Transverse colon (tissue), 4 donors: ENCODE measurements around the gene FBLN2. TPM values are rescaled to one million over a fixed set of nuclear protein-coding genes. Genes with fewer than 3 reads are reported as not detected.

Experiments used
- DNase-seq: peaks from one replicate; pipeline ENCODE4 v3.0.0-alpha.2; 2019
- H3K27ac ChIP-seq, 4 donors: fragments of 200-600 bp; sonication (generic); 2 replicates each; pipeline ENCODE4 v1.5.1; 2016 to 2018; ENCODE audit warnings: inconsistent platforms in 4 of 4
- H3K27me3 ChIP-seq: fragments of 200-600 bp; sonication (generic); 2 replicates; pipeline ENCODE4 v1.5.1; 2017; ENCODE audit warnings: inconsistent platforms
- H3K36me3 ChIP-seq, 4 donors: fragments of 200-600 bp; sonication (generic); 2 replicates each; pipeline ENCODE4 v1.5.1; 2017 to 2019; ENCODE audit warnings: inconsistent platforms in 4 of 4
- H3K4me1 ChIP-seq, 4 donors: fragments of 200-600 bp; sonication (generic); 2 replicates each; pipeline ENCODE4 v1.5.1; 2017 to 2020; ENCODE audit warnings: inconsistent platforms in 4 of 4
- H3K4me3 ChIP-seq, 4 donors: fragments of 200-600 bp; sonication (generic); 1 replicate in 1 of 4; 2 replicates in 3 of 4; pipeline versions ENCODE4 v1.5.1 to v1.6.1; 2017 to 2019; ENCODE audit warnings: inconsistent platforms in 4 of 4
- H3K9me3 ChIP-seq, 2 donors: fragments of 200-600 bp; sonication (generic); 2 replicates each; pipeline ENCODE4 v1.5.1; 2017 to 2019; ENCODE audit warnings: inconsistent platforms in 2 of 2
- EP300 ChIP-seq: sonication (generic); formaldehyde crosslinking; IDR thresholded peaks from one replicate; pipeline ENCODE4 v1.6.1; 2017; ENCODE audit warnings: antibody characterized with exemption, low read depth
- POLR2A ChIP-seq: fragments of 450-650 bp; IDR thresholded peaks from one replicate; pipeline ENCODE4 v1.6.1; 2016; ENCODE audit warnings: antibody characterized with exemption, mild to moderate bottlenecking, moderate library complexity
- POLR2AphosphoS5 ChIP-seq, 3 donors: sonication (generic); formaldehyde crosslinking; IDR thresholded peaks; one replicate each; pipeline ENCODE4 v1.6.1; 2016; ENCODE audit warnings: antibody characterized with exemption in 3 of 3
- WGBS, 2 donors: methylation state at CpG; one replicate each; pipeline ENCODE4 v1.1.5; 2018; ENCODE audit warnings: low coverage in 1 of 2; 5-methylcytosine and 5-hydroxymethylcytosine counted together
- in situ Hi-C, 4 donors: fragments of 200-750 bp; cut with MboI; loops; one replicate each; pipeline versions ENCODE4 v1.15.0 to v1.15.1; 2017; ENCODE audit warnings: low sequenced_read_pairs in 3 of 4, low pct_ligation_motif_present in 1 of 4, low pct_unique_long_range_greater_than_20kb in 1 of 4
- intact Hi-C: fragments of 100-400 bp; cut with DNase I; formaldehyde crosslinking; loops from one replicate; pipeline ENCODE4 v1.15.1; 2023; ENCODE audit warnings: low total_unique reads
- total RNA-seq, 4 donors: library from RNA; depleted of rRNA; stranded (reverse); fragments of >200 nt; gene quantifications; one replicate each; pipeline ENCODE4 v1.1.0, GENCODE V29; 2016
- TF ChIP-seq, protein P1 (sequence below), 5 experiments: fragments of 200-600 bp in 3 of 5; fragments of 450-650 bp in 2 of 5; sonication (generic) in 3 of 5; IDR thresholded peaks; 1 replicate in 2 of 5; 2 replicates in 3 of 5; pipeline ENCODE4 v1.5.1; 2016 to 2017; ENCODE audit warnings: antibody characterized with exemption in 5 of 5, inconsistent platforms in 3 of 5, mild to moderate bottlenecking in 2 of 5, moderate library complexity in 1 of 5

FBLN2 gene
- total RNA-seq, 4 donors from 2014 or later, result 23.0 to 51.5 (median 31.4) TPM

DNA sequence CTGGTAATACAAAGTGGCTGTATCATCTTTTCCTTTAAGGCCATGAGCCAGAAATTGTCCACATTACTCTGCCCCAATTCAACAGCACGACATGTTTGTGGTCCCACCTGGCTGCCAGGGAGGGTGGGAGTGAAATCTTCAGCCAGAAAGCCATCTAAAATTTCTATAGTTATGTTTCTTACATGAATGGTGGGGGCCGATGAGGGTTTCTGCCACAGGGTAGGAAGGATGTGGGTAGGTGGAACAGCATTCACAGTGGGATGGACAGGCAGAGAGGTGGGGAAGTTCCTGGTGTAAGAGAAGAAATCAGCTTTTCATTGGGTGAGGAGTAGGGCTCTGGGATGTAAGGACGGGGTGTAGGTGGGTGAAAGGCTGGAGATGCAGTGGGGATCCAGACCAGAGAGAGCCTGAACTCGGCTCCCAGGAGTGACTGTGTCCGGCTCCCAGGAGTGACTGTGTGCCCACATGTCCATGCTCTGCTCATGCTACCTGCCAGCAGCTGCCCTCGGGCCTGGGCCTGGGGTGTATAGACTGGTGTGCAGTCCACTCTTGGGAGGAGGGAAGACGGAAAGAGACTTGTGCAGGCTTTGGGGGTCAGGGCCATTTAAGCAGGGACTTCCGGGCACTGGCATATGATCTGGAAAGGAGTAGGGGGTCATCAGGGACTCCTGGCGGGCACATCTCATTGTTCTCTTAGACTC lies 3.8 kb upstream of the FBLN2 start:
- Histone ChIP-seq H3K4me3 (no peak overlapping the region), H3K27me3 (peaks cover 25% of the 10 kb centered on the region), H3K36me3 (no peaks in the 10 kb centered on the region), H3K4me1 (peaks cover 0 to 8% (median 2%) of the 10 kb centered on the region in 4 donors), H3K27ac (no peak overlapping the region), H3K9me3 (no peaks in the 10 kb centered on the region)
- WGBS, 2 donors, result 55 to 60% methylated on average over 2 to 9 of the region's 9 CpGs
- intact Hi-C loops (no loop called here), in situ Hi-C loops (no loop called here)
- TF ChIP-seq POLR2AphosphoS5 (IDR thresholded peaks at IDR 0.05) (no peak), EP300 (no peak), POLR2A (no peak)
- TF ChIP-seq, protein P1, sequence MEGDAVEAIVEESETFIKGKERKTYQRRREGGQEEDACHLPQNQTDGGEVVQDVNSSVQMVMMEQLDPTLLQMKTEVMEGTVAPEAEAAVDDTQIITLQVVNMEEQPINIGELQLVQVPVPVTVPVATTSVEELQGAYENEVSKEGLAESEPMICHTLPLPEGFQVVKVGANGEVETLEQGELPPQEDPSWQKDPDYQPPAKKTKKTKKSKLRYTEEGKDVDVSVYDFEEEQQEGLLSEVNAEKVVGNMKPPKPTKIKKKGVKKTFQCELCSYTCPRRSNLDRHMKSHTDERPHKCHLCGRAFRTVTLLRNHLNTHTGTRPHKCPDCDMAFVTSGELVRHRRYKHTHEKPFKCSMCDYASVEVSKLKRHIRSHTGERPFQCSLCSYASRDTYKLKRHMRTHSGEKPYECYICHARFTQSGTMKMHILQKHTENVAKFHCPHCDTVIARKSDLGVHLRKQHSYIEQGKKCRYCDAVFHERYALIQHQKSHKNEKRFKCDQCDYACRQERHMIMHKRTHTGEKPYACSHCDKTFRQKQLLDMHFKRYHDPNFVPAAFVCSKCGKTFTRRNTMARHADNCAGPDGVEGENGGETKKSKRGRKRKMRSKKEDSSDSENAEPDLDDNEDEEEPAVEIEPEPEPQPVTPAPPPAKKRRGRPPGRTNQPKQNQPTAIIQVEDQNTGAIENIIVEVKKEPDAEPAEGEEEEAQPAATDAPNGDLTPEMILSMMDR (IDR thresholded peaks at IDR 0.05), result no peak
- no peak for DNase-seq

DNA sequence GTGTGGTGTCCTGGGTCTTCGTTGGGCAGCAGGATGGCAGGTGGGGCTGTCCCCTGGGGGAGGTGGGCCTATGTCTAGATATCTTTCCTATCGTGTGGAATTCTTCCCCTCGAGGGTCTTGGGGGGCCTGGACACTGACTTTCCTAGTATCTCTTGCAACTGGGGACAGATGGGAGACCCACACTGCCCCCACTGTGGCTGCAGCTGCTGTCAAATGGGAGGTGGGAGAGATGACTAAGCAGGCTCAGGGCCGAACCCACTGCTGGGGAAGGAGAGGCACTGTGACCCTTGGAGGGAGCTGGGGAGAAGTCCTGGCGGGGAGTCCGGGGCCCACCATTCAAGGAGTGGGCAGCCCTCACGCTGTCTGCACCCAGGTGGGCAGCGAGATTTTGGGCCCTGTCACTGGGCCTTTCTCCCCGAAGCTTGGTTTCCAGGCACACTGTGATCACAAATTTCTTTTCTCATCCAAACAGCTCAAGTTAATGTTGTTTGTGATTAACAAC lies 2.9 kb upstream of the FBLN2 start:
- H3K27me3 ChIP-seq, result peaks cover 34% of the 10 kb centered on the region
- no peaks in the 10 kb centered on the region for H3K36me3 ChIP-seq
- no peak for DNase-seq
- peaks cover 0 to 8% (median 2%) of the 10 kb centered on the region in 4 donors for H3K4me1 ChIP-seq
- no peak overlapping the region for H3K4me3 ChIP-seq
- in situ Hi-C loops (no loop called here), intact Hi-C loops (no loop called here)
- no peaks in the 10 kb centered on the region for H3K9me3 ChIP-seq
- H3K27ac ChIP-seq, result peak overlapping the region in 1 of 4 donors; percentile 36
- WGBS, 2 donors, result 50 to 72% methylated on average over 1 to 9 of the region's 9 CpGs
- TF ChIP-seq POLR2AphosphoS5 (IDR thresholded peaks at IDR 0.05) (no peak), EP300 (no peak), POLR2A (no peak)
- TF ChIP-seq, protein P1 (IDR thresholded peaks at IDR 0.05), result no peak

DNA sequence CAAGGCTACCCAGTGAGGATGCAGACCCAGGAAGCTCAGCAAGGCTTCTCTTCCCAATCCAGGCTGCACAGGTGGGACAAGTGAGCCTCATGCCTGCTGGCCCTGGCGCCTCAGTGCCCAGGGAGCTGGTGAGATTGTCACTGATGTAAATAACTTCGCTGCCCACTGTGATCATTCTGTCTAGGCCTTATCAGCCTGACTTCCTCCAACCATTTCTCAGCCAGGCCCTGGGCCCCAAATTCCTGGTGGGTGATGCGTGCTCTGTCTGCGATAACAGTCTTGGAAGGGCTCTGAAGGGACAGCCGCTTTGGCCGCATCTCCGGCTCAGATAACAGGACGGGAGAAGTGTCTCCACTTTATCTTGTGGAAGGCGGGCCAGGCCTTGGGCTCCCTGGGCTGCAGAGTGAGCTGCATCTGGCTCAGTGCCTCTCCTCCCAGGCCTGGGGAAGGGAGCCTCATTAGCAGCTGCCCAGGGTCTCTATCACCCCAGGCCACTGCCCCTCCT lies 2.2 kb upstream of the FBLN2 start:
- WGBS, 2 donors, result 79% methylated on average over 9 of the region's 9 CpGs; no CpG with 5 or more reads in 1 of the 2 donors
- Histone ChIP-seq H3K4me1 (peaks cover 0 to 8% (median 2%) of the 10 kb centered on the region in 4 donors), H3K36me3 (no peaks in the 10 kb centered on the region), H3K9me3 (no peaks in the 10 kb centered on the region), H3K4me3 (no peak overlapping the region), H3K27ac (peak overlapping the region in 1 of 4 donors; percentile 36), H3K27me3 (peaks cover 40% of the 10 kb centered on the region)
- in situ Hi-C loops (no loop called here), intact Hi-C loops (no loop called here)
- TF ChIP-seq EP300 (no peak), POLR2AphosphoS5 (IDR thresholded peaks at IDR 0.05) (no peak), POLR2A (no peak)
- TF ChIP-seq, protein P1 (IDR thresholded peaks at IDR 0.05), result no peak
- DNase-seq, result no peak

DNA sequence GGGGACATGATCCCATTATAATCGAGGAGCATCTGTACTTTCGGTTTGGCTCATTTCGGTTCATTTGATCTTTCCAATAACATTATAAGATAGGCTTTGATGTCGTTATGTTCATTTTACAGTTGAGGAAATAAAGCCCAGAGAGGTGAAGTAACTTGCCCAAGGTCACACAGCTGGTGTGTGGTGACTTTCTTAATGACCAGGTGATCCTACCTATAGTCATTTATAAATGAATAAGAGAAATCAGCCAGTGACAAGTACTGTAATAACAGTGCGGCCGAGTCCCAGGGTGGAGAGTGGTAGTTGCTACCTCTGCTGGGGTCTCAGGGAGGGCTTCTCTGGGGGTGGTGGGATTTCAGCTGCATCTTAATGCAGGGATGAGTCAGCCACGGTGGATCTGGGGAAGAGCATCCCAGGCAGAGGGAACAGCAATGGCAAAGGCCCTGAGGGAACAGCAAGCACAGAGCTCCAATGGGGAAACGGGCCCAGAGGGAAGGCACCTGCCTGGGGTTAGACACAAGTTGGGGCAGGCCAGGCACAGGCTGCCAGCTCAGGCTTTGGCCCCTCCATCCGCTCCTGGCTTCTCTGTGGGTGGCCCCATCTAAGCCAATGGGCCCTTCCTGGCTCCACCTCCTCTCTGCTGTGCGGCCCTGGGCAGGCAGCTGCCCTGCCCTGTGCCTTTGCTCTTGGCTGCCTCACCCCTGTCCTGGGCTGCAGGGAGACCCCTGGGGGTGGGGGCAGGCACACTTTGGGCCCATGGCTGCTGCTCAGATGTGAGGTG lies 1.1 kb upstream of the FBLN2 start:
- intact Hi-C loops (no loop called here), in situ Hi-C loops (no loop called here)
- no peak overlapping the region for H3K4me3 ChIP-seq
- WGBS, 2 donors, result 64 to 76% methylated on average over 4 to 10 of the region's 10 CpGs
- H3K9me3 ChIP-seq, result no peaks in the 10 kb centered on the region
- TF ChIP-seq, protein P1 (IDR thresholded peaks at IDR 0.05), result no peak
- TF ChIP-seq EP300, result no peak
- no peak for TF ChIP-seq POLR2A
- no peak for TF ChIP-seq POLR2AphosphoS5 (IDR thresholded peaks at IDR 0.05)
- peaks cover 0 to 8% (median 2%) of the 10 kb centered on the region in 4 donors for H3K4me1 ChIP-seq
- H3K27ac ChIP-seq, result peak overlapping the region in 1 of 4 donors; percentile 36
- no peak for DNase-seq
- H3K27me3 ChIP-seq, result peaks cover 40% of the 10 kb centered on the region
- H3K36me3 ChIP-seq, result no peaks in the 10 kb centered on the region
